ENCODE results near the gene OPTC.

OPTC gene

DNA sequence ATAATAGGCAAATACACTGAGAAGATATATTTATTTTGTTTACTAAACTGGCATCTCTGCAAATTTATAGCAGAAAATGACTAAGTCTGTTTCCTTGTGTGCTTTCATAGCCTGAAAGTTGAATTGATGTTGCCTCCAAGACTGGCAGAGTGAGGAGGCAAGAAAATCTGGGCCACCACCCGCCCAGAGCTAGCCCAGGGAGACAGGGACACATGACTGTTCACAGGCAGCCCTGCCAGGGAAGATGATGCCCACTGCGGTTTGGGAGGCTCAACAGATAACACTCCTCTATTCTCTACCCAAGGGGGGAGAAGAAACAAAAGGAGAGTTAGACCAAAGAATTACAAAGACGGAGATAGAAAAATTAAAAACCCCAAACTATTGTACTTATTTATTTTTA is 37.1 kb downstream of the OPTC start:
- H3K4me3 ChIP-seq (ENCODE audit: low read length), result no peak overlapping the region
- TF ChIP-seq, protein P1, sequence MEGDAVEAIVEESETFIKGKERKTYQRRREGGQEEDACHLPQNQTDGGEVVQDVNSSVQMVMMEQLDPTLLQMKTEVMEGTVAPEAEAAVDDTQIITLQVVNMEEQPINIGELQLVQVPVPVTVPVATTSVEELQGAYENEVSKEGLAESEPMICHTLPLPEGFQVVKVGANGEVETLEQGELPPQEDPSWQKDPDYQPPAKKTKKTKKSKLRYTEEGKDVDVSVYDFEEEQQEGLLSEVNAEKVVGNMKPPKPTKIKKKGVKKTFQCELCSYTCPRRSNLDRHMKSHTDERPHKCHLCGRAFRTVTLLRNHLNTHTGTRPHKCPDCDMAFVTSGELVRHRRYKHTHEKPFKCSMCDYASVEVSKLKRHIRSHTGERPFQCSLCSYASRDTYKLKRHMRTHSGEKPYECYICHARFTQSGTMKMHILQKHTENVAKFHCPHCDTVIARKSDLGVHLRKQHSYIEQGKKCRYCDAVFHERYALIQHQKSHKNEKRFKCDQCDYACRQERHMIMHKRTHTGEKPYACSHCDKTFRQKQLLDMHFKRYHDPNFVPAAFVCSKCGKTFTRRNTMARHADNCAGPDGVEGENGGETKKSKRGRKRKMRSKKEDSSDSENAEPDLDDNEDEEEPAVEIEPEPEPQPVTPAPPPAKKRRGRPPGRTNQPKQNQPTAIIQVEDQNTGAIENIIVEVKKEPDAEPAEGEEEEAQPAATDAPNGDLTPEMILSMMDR (IDR thresholded peaks at IDR 0.05; ENCODE audit: insufficient read depth, low read depth, low read length, missing control alignments), result no peak
- DNase-seq (ENCODE audit: low read depth), result no peak

DNA sequence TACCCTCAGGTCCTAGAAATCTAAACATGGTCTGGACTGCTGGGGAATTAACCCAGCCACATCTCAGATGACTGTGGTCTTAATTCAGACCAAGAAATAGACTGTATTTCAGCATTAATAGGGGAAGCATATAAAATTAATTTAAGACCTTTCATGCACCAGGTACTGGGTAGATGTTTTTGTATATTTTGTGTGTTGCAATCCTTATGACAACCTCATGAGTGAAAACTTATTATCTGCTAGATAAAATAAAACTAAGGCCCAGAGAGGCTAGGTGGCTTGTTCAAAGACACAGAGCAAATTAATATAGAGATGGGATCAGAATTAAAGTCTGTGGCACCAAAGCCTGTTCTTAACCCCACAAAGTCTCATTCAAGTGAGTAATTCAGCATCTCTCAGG is 40.1 kb downstream of the OPTC start:
- DNase-seq (ENCODE audit: low read depth), result no peak
- TF ChIP-seq, protein P1 (IDR thresholded peaks at IDR 0.05; ENCODE audit: insufficient read depth, low read depth, low read length, missing control alignments), result no peak
- H3K4me3 ChIP-seq (ENCODE audit: low read length), result no peak overlapping the region

DNA sequence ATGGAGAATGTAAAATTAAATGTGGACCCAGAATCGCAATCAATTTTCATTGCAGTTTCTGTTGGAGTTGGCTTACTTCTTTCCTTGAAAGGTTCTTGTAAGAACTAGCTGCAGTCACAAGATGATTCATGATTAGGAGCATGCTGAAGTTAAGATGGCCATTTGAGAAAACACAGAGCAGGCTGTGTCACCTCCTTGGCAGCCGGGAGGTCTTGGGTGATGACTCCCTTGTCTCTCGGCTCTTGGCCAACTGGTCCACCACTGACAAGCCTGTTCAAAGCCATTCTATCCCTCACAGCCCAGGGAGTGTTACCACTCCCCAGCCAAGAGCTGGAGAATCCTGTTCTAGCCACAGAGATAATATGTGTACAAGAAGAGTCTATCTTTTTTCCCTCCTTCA is 40.6 kb downstream of the OPTC start:
- H3K4me3 ChIP-seq (ENCODE audit: low read length), result no peak overlapping the region
- peak; percentile 99 for DNase-seq (ENCODE audit: low read depth)
- TF ChIP-seq, protein P1 (IDR thresholded peaks at IDR 0.05; ENCODE audit: insufficient read depth, low read depth, low read length, missing control alignments), result no peak

- no peak for DNase-seq (ENCODE audit: low read depth)
- TF ChIP-seq, protein P1 (IDR thresholded peaks at IDR 0.05; ENCODE audit: insufficient read depth, low read depth, low read length, missing control alignments), result no peak
- H3K4me3 ChIP-seq (ENCODE audit: low read length), result no peak overlapping the region
Measured at GRCh38 chr1:203536575-203536974, 42.6 kb downstream of the OPTC start.

DNA sequence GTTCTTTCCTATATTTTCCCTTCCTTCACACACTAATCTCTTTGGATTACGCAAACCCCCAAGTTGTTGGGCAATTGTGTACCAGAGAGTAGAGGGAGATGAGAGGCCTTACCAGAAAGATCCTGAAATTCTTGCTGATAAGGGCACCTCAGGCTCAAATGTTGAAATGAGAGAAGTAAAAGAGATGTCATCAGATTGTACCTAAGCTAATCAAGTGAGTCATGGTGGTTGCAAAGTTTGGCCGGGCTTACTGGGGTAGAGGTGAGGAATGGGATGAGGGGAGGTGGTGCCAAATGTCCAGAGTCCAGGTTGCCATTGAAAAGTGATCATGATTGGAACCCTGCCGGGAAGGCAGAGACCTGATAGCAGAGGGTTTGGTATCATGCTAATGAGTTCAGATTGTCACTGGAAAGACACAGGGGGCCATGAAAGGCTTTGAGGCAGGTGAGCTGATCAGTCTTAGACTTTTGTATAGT is 43.1 kb downstream of the OPTC start:
- TF ChIP-seq, protein P1 (IDR thresholded peaks at IDR 0.05; ENCODE audit: insufficient read depth, low read depth, low read length, missing control alignments), result no peak
- DNase-seq (ENCODE audit: low read depth), result peak; percentile 90
- H3K4me3 ChIP-seq (ENCODE audit: low read length), result no peak overlapping the region

- no peak overlapping the region for H3K4me3 ChIP-seq (ENCODE audit: low read length)
- no peak for DNase-seq (ENCODE audit: low read depth)
- TF ChIP-seq, protein P1 (IDR thresholded peaks at IDR 0.05; ENCODE audit: insufficient read depth, low read depth, low read length, missing control alignments), result no peak
Measured at GRCh38 chr1:203537806-203538464, 44.0 kb downstream of the OPTC start.

DNA sequence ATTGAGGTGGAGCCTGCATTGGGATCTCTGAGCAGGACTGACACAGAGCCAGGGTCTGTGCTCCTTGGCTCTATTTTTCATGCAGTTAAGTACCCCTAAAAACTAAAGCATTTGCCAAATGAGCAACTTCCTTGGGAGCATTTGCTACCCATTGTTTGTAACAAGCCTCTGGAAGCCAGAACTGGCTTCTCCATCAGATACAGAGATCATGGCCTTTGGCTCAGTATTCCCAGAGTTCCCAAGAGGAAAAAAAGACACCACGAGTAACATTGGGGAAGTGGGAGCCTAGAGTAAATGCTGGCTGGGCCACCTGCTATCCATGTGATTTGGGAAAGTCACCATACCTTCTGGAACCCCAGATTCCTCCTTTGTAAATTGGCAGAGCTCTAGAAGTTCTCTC is 44.8 kb downstream of the OPTC start:
- TF ChIP-seq, protein P1 (IDR thresholded peaks at IDR 0.05; ENCODE audit: insufficient read depth, low read depth, low read length, missing control alignments), result no peak
- H3K4me3 ChIP-seq (ENCODE audit: low read length), result no peak overlapping the region
- DNase-seq (ENCODE audit: low read depth), result no peak

All from epithelial cell of esophagus (primary cell).